NOMO-1 (cell line): ENCODE data around the gene GASK1A.

Experiments used
- DNase-seq, 2 experiments: peaks; one replicate each; lab custom pipeline; 2025; ENCODE audit not compliant: unreplicated experiment in 2 of 2; lab: John Stamatoyannopoulos, UW

Gene GASK1A

GRCh38 chr3:43080726-43081568 is 101.8 kb downstream of the GASK1A start:
- no peak for DNase-seq

DNA sequence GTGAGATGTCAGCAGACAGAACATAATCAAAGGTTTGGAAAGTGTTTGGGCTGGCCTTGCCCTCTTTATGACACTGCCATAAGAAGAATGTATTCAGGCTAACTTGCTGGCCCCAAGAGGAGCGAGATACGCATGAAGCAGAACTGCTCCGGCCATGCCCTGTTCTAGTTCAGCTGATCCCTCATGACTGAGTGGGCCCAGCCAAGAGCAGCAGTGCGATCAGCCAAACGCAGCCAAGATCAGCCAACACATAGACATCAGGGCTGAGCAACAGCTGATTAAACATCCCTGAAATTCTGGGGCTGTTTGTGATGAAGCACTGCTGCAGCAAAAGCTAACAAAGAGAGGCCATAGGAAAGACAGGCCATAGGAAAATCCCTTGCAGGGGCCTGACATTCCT is 102.7 kb downstream of the GASK1A start:
- DNase-seq: no peak

GRCh38 chr3:43082457-43082856 is 103.3 kb downstream of the GASK1A start:
- DNase-seq: no peak

- DNase-seq: no peak
Measured at GRCh38 chr3:43086460-43087165, 107.5 kb downstream of the GASK1A start.

DNA sequence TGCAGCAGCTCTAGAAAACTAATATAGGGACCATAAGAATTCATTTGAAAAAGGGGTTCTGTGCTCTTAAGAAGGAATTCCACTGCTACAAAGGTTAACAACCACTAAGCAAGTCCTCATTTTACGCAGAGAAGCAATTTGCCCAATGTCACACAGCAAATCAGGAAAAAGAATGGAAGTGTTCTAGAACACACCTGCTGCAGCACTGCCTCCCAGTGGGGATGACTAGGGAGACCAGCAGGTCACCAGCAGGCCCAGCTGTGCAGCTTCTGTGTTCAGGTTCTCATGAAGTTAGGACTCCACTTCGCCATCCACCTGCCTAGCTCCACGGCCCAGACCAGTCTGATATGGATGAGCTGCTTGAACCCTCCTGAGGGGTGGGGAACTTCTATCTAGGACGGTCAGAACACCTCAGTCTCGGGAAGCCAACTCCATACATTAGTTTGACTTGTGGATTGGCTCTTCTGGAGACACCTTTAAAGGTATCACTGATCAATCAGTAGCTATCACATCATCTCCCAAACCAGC is 108.2 kb downstream of the GASK1A start:
- DNase-seq: no peak

DNA sequence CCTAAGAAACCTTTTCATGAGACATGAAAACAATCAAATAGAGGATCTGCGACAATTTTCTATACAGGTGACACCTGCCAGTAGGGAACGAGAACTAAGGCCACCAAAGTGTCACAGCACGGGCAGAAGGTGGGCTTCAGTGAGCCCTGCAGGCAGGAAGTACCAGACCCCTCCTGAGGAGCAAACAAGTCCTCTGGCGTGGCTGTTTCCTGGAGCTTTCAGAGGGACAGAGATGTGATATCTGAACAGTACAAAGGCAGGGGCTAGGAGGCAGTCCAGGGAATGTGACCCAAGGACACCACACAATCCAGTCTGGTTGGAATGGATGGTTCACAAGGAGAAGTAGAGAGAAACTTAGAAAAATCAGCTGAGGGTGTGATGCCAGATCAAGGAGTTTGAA is 110.0 kb downstream of the GASK1A start:
- no peak for DNase-seq

DNA sequence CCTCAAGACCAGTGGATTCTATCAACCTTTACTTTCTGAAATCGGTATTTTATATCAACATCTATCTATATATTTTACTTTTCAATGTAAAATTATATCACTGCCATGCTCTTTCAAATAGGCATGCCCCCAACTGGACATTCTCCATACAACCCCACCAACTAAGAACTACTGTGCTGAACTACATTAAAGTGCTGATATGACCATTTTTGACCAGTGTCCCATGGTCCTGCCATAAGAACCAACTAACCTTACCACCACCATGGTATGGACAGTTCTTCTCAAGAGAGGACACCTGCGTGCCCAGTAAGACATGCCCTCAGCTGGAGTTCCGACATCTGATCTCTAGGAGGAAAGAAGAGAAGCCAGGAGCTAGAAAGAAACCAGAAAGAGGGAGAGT is 111.1 kb downstream of the GASK1A start:
- DNase-seq: no peak

DNA sequence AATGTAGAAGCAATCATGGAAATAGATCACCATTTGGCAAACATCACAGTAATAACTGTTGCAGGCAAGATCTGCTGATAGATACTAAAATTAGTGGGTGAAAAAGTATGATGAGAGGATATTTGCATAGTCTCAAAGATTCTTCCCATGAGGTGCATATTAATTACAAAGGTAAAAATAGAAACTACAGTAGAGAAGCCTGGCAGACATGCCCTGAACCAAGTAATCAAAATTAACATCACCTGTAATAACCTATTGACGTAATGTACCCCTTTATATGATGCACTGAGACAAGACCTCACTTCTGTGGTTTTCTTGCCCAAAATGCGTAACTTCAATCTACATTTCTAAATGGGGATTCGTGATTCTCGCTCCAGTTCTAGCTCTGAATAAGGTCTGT is 112.4 kb downstream of the GASK1A start:
- no peak for DNase-seq

GRCh38 chr3:43093006-43093405 is 113.9 kb downstream of the GASK1A start:
- DNase-seq: no peak

GRCh38 chr3:43093974-43094373 is 114.9 kb downstream of the GASK1A start:
- DNase-seq: no peak

GRCh38 chr3:43094381-43094780 is 115.3 kb downstream of the GASK1A start:
- DNase-seq: no peak

- DNase-seq: no peak
Measured at GRCh38 chr3:43094851-43095250, 115.7 kb downstream of the GASK1A start.

DNA sequence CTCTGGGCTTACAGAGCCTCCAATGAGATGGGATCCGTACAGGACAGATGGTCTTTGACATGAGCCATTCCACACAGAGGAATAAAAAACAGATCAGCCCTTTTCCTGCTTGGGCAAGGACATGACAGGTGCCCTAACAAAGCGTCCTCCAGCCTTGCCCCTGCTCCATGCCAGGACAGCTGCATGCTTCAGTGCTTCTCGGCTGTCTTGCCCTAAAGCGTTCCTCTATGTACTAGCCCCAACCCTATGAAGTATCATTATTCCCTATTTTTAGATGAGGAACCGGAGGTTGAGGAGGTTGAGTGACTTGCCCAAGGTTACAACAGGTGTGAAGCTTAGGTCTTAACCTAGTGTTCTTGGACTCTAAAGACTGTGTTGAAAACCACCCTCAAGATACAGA is 116.3 kb downstream of the GASK1A start:
- no peak for DNase-seq

GRCh38 chr3:43096761-43097160 is 117.7 kb downstream of the GASK1A start:
- no peak for DNase-seq

- no peak for DNase-seq
Measured at GRCh38 chr3:43097400-43098080, 118.4 kb downstream of the GASK1A start.

- no peak for DNase-seq
Measured at GRCh38 chr3:43098761-43099160, 119.7 kb downstream of the GASK1A start.

GRCh38 chr3:43102773-43103480 is 123.8 kb downstream of the GASK1A start:
- no peak for DNase-seq

DNA sequence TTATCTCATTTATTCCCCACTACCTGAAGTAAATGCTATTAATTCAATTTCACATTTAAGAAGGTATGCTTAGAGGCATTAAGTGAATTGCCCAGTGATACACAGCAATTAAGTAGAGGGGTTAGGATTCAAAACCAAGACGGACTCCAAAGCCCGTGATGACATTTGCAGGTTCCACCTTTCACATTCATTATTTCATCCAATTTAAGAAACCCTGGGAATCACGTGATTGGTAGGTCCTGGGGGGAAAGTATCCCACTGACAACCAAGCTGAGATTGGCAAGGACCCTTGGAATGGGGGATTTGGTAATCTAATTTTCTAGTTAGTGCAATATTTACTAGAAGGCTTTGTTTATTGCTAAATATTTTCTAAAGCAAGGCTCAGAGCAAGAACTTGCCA is 124.9 kb downstream of the GASK1A start:
- DNase-seq: no peak

DNA sequence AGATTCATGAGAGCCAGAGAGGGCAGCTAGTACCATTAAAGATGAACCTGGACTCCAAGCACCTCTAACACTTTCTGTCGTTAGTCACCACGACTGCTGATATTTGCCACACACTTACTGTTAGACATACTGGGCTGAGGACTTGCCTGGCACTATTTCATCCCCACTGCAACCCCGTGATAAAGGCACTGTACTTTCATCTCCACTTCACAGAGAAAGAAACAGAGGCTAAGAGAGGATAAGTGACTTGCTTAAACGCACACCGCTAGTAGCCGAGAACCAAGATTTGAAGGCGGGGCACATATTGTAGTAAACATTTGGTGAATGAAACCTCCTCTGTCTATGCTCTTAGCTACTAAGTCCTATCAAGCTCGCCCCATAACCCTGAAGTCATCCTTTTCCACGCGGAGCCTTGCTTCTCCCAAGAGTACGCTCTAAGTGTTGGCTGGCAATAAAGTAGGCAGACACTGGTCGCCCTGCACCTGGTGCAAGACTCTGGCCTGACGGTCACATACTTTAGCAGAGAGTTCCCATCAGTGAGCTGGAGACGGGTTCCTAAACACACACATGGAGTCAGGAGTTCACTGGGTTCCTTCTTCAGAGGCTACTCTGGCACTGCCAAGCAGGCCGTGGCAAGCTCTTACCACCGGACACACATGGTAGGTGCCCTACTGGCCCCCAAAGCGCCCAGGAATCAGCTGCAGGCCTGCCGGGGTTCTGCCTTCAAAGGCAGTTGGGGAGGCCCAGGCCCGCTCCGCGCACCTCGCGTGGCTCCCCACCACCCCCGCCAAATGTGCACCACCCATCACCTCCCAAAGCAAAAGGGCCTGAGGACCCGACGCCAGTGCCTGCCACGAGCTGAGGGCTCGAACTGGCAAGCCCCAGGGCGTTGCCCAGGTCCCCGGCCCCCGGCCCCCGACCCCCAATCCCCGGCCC is 125.8 kb downstream of the GASK1A start:
- DNase-seq: no peak
